CD4-positive, alpha-beta T cell treated with Interleukin-15 for 4 hours (primary cell): ENCODE measurements around the gene S100A10.

Source experiments
- DNase-seq: peaks from one replicate; pipeline ENCODE4 v3.0.0-alpha.2; 2020; ENCODE audit warnings: low spot score

The S100A10 gene

DNA sequence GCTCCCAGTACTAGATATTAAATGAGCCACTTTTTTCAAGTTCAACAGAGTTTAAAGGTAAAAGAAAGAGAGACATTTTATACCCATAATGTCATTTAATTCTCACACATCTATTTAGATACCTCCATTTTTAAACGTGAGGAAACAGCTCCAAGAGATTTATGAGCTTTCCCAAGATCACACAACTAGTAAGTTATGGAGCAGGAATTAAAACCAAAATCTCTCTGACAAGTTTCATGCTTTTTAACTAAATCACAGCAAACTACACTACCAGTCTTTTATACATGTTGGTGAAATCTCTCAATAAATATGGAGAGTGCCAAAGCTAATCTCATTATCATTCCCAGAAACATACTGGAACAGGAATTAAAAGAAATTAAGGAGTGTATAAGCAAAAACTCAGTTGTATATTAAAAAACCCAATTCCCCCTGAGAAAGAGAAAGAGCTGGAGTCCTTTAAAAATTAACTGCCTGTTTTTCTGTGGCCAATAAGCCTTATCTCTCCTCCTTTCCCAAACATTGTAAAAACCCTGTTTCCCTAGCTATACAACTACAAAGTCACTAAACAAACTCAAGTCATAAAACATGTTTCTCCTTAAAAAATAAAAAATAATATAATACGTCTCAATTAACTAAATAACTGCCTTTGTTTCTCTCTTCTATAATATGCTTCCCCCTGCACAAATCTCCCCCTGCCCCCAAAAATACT, 57.6 kb downstream of the S100A10 start:
- DNase-seq: no peak

DNA sequence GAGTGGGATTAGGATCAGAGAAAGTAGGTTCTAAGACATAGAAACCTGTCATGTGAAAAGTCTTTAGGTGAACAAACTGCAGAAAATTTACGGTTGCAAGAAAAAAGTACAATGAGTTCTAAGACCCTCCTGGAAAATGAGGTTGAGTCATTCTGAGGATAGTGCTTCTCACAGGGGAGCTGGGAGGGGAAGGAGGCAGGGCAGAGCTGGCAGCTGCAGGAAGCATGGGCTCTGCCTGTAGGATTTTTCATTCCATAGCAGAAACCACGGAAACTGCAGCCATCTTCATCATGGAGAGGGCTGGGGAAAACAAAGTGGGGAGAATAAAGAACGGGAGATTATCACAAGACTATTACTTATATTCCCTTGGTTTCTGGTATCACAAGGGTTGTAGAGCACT, 58.5 kb downstream of the S100A10 start:
- DNase-seq: no peak

DNA sequence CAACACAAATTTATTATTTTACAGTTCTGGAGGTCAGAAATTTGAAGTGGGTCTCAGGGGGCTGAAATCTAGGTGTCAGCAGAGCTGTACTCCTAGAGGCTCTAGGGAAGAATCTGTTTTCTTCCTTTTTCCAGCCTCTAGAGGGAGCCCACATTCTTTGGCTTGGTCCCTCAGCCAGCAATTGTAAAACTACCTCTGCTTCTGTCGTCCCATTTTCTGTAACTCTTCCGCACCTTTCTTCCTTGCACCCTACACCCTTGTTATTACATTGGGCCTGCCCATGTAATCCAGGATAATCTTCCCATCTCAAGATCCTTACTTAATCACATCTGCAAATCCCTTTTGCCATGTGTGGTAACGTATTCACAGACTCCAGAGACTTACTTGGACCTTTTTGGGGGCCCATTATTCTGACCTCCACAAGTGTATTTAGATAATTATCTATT, 59.6 kb downstream of the S100A10 start:
- peak; percentile 84 for DNase-seq
